GM18909 (cell line): ENCODE data around the gene CBFA2T2.
"Not testable (repeated sequence)": the region's sequence is repeated elsewhere in the genome, so short reads cannot be mapped to it uniquely, and the experiment has no call there.

Experiments
- ATAC-seq: cut with Tn5 transposase; IDR thresholded peaks from one replicate; pipeline ENCODE4 v1.9.1; 2021; ENCODE audit warnings: mild to moderate bottlenecking; ENCODE audit not compliant: unreplicated experiment, poor library complexity

The CBFA2T2 gene

GRCh38 chr20:33568868-33569801 lies 79.2 kb downstream of the CBFA2T2 start:
- no peak for ATAC-seq

GRCh38 chr20:33569802-33570391 lies 80.0 kb downstream of the CBFA2T2 start:
- ATAC-seq = no peak

- ATAC-seq = no peak
Observed at GRCh38 chr20:33570743-33571142, 80.8 kb downstream of the CBFA2T2 start.

GRCh38 chr20:33573268-33573667 lies 83.4 kb downstream of the CBFA2T2 start:
- not testable (repeated sequence) for ATAC-seq

- ATAC-seq = no peak
Observed at GRCh38 chr20:33575282-33575681, 85.4 kb downstream of the CBFA2T2 start.

GRCh38 chr20:33576432-33577125 lies 86.7 kb downstream of the CBFA2T2 start:
- ATAC-seq = no peak

GRCh38 chr20:33578510-33578909 lies 88.6 kb downstream of the CBFA2T2 start:
- ATAC-seq = no peak

- no peak for ATAC-seq
Observed at GRCh38 chr20:33583143-33583542, 93.2 kb downstream of the CBFA2T2 start.

- no peak for ATAC-seq
Observed at GRCh38 chr20:33584976-33585375, 95.1 kb downstream of the CBFA2T2 start.

- ATAC-seq = no peak
Observed at GRCh38 chr20:33585413-33585812, 95.5 kb downstream of the CBFA2T2 start.

GRCh38 chr20:33589059-33589458 lies 99.2 kb downstream of the CBFA2T2 start:
- ATAC-seq = no peak

GRCh38 chr20:33591901-33592300 lies 102.0 kb downstream of the CBFA2T2 start:
- ATAC-seq = not testable (repeated sequence)

- ATAC-seq = no peak
Observed at GRCh38 chr20:33594743-33595142, 104.8 kb downstream of the CBFA2T2 start.

GRCh38 chr20:33600414-33600813 lies 110.5 kb downstream of the CBFA2T2 start:
- ATAC-seq = no peak

- no peak for ATAC-seq
Observed at GRCh38 chr20:33600981-33601380, 111.1 kb downstream of the CBFA2T2 start.

- ATAC-seq = no peak
Observed at GRCh38 chr20:33601861-33602260, 112.0 kb downstream of the CBFA2T2 start.

GRCh38 chr20:33602826-33603590 lies 113.1 kb downstream of the CBFA2T2 start:
- peak; percentile 55 for ATAC-seq

- no peak for ATAC-seq
Observed at GRCh38 chr20:33604084-33604990, 114.4 kb downstream of the CBFA2T2 start.

- no peak for ATAC-seq
Observed at GRCh38 chr20:33604991-33605370, 115.1 kb downstream of the CBFA2T2 start.
